NCI-H526 treated with DMSO at 0.1 percent for 48 hours (cell line): ENCODE measurements around the gene ERFL.
"Not testable (repeated sequence)": the region's sequence is repeated elsewhere in the genome, so short reads cannot be mapped to it uniquely, and the experiment has no call there.

Experiments
- DNase-seq: peaks from one replicate; lab custom pipeline; 2025; lab: John Stamatoyannopoulos, UW

Gene ERFL

GRCh38 chr19:41926763-41927496, 1.3 kb downstream of the ERFL start:
- no peak for DNase-seq

GRCh38 chr19:41926028-41926762, 2.1 kb downstream of the ERFL start:
- no peak for DNase-seq

GRCh38 chr19:41925208-41926003, 2.8 kb downstream of the ERFL start:
- DNase-seq: peak; percentile 62

- no peak for DNase-seq
Measured at GRCh38 chr19:41924151-41925145, 3.8 kb downstream of the ERFL start.

- DNase-seq: no peak
Measured at GRCh38 chr19:41923045-41923788, 5.0 kb downstream of the ERFL start.

- no peak for DNase-seq
Measured at GRCh38 chr19:41922585-41922984, 5.7 kb downstream of the ERFL start.

- no peak for DNase-seq
Measured at GRCh38 chr19:41921577-41922576, 6.4 kb downstream of the ERFL start.

GRCh38 chr19:41920882-41921576, 7.2 kb downstream of the ERFL start:
- no peak for DNase-seq

- DNase-seq: no peak
Measured at GRCh38 chr19:41919948-41920712, 8.1 kb downstream of the ERFL start.

GRCh38 chr19:41918653-41919244, 9.5 kb downstream of the ERFL start:
- no peak for DNase-seq

GRCh38 chr19:41918095-41918494, 10.2 kb downstream of the ERFL start:
- DNase-seq: no peak

GRCh38 chr19:41917676-41918075, 10.6 kb downstream of the ERFL start:
- DNase-seq: no peak

- no peak for DNase-seq
Measured at GRCh38 chr19:41915776-41916414, 12.4 kb downstream of the ERFL start.

GRCh38 chr19:41915021-41915775, 13.1 kb downstream of the ERFL start:
- DNase-seq: no peak

GRCh38 chr19:41914424-41914834, 13.8 kb downstream of the ERFL start:
- not testable (repeated sequence) for DNase-seq
